Muscle of leg (tissue), 11 donors: ENCODE measurements around the gene GGA3. TPM values are rescaled to one million over a fixed set of nuclear protein-coding genes. Genes with fewer than 3 reads are reported as not detected.

Source experiments
- DNase-seq: peaks from one replicate; pipeline ENCODE4 v3.0.0; 2013
- H3K27ac ChIP-seq: one replicate; pipeline ENCODE4 v1.5.1; 2013; ENCODE audit warnings: mild to moderate bottlenecking, low read length, control low read depth
- H3K27me3 ChIP-seq: one replicate; pipeline ENCODE4 v1.6.1; 2013; ENCODE audit warnings: low read length; ENCODE audit not compliant: control insufficient read depth, insufficient read depth
- H3K36me3 ChIP-seq: one replicate; pipeline ENCODE4 v1.6.1; 2013; ENCODE audit warnings: low read length; ENCODE audit not compliant: control insufficient read depth, insufficient read depth
- H3K4me1 ChIP-seq: one replicate; pipeline ENCODE4 v1.6.1; 2013; ENCODE audit warnings: low read length; ENCODE audit not compliant: control insufficient read depth, insufficient read depth
- H3K4me3 ChIP-seq: one replicate; pipeline ENCODE4 v1.5.1; 2013; ENCODE audit warnings: low read length, control low read depth
- H3K9me3 ChIP-seq: replicated peaks from 2 replicates; pipeline ENCODE4 v1.6.1; 2013; ENCODE audit warnings: low read depth, low read length; ENCODE audit not compliant: control insufficient read depth
- WGBS: methylation state at CpG from one replicate; pipeline ENCODE4 v1.1.5; 2013; ENCODE audit warnings: missing lambda C conversion rate; ENCODE audit not compliant: insufficient coverage; 5-methylcytosine and 5-hydroxymethylcytosine counted together
- polyA plus RNA-seq, 8 donors: library from polyadenylated mRNA; unstranded; fragments of 120-200 nt; gene quantifications; one replicate each; pipeline versions ENCODE4 v1.2.1 to v1.2.3, GENCODE V29; 2013; ENCODE audit warnings: inconsistent platforms in 1 of 8, low replicate concordance in 1 of 8; ENCODE audit not compliant: insufficient read length in 8 of 8, insufficient read depth in 1 of 8
- total RNA-seq: library from RNA; stranded (reverse); fragments of 120-200 nt; gene quantifications from one replicate; pipeline ENCODE4 v1.2.4, GENCODE V29; 2013

Gene GGA3
- total and polyA plus RNA-seq, 9 donors = 13.3 to 35.9 (median 29.7) TPM

DNA sequence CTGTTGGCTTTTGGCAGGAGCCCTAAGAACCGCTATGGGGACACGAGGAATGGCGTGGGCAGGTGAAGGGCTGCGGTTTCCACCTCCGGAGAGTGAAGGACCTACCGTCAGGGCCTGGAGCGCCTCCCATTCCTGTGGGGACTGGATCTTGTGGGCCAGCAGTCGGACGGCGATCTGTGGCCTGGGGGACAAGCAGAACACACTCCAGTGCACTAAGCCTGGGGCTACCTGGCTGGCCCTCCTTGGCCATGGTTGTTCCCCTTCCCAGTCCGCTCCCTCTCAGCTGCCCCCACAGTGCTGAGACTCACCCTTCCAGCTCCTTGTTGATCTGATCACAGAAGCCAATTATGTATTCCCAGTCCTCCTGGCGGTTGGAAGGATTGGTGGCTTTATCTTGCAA, 15.0 kb downstream of the GGA3 start:
- Histone ChIP-seq H3K4me1 (peaks cover 17% of the 10 kb centered on the region), H3K36me3 (peaks cover 58% of the 10 kb centered on the region), H3K4me3 (no peak overlapping the region), H3K9me3 (no peaks in the 10 kb centered on the region), H3K27ac (no peak overlapping the region), H3K27me3 (no peaks in the 10 kb centered on the region)
- 91% methylated on average over 10 of the region's 12 CpGs for WGBS
- DNase-seq = no peak

- H3K4me3 ChIP-seq = no peak overlapping the region
- peaks cover 72% of the 10 kb centered on the region for H3K36me3 ChIP-seq
- no peak overlapping the region for H3K27ac ChIP-seq
- no peaks in the 10 kb centered on the region for H3K9me3 ChIP-seq
- DNase-seq = no peak
- WGBS = 87% methylated on average over 4 of the region's 6 CpGs
- peaks cover 15% of the 10 kb centered on the region for H3K4me1 ChIP-seq
- no peaks in the 10 kb centered on the region for H3K27me3 ChIP-seq
Measured at GRCh38 chr17:75245011-75245410, 16.4 kb downstream of the GGA3 start.

GRCh38 chr17:75244133-75244866, 17.1 kb downstream of the GGA3 start:
- H3K4me1 ChIP-seq = peaks cover 13% of the 10 kb centered on the region
- peaks cover 79% of the 10 kb centered on the region for H3K36me3 ChIP-seq
- H3K27ac ChIP-seq = no peak overlapping the region
- no peak for DNase-seq
- H3K9me3 ChIP-seq = no peaks in the 10 kb centered on the region
- 86% methylated on average over 19 of the region's 22 CpGs for WGBS
- no peaks in the 10 kb centered on the region for H3K27me3 ChIP-seq
- no peak overlapping the region for H3K4me3 ChIP-seq

DNA sequence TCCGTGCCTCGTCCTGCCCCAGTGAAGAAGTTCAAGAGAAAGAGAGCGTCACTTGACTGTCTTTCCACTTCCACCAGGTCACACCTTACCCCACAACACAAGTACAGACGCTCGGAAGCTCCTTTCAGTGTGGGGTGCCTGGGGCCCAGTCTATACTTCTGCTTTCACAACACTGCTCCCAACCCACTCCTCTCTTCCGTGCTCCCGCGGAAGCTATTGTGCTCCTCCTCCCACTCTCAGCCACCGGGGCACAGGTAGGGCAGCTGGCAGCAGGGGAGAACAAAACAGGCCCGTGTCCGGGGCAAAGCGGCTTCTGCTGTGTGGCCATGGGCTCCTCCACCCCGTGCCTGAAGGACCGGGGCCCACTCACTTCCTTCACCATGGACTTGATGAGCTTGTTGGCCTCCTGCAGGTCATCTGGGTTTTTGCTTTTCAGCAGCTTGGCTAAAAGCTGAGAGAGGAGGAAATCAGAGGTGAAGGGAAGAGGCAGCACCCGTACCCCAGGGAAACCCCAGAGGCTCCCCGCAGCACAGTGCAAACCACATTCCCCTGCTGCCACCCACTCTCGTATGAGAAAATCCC, 18.9 kb downstream of the GGA3 start:
- Histone ChIP-seq H3K4me1 (peaks cover 3% of the 10 kb centered on the region), H3K27me3 (no peaks in the 10 kb centered on the region), H3K9me3 (no peaks in the 10 kb centered on the region), H3K27ac (no peak overlapping the region), H3K4me3 (no peak overlapping the region), H3K36me3 (peaks cover 91% of the 10 kb centered on the region)
- DNase-seq = no peak
- 92% methylated on average over 11 of the region's 17 CpGs for WGBS

- Histone ChIP-seq H3K9me3 (no peaks in the 10 kb centered on the region), H3K27me3 (no peaks in the 10 kb centered on the region), H3K4me3 (no peak overlapping the region), H3K4me1 (peaks cover 4% of the 10 kb centered on the region), H3K27ac (no peak overlapping the region), H3K36me3 (peaks cover 95% of the 10 kb centered on the region)
- 69% methylated on average over 15 of the region's 15 CpGs for WGBS
- no peak for DNase-seq
Measured at GRCh38 chr17:75241996-75242460, 19.4 kb downstream of the GGA3 start.

- DNase-seq = no peak
- WGBS = 78% methylated on average over 4 of the region's 9 CpGs
- no peaks in the 10 kb centered on the region for H3K9me3 ChIP-seq
- peaks cover 99% of the 10 kb centered on the region for H3K36me3 ChIP-seq
- H3K27me3 ChIP-seq = no peaks in the 10 kb centered on the region
- H3K4me1 ChIP-seq = peaks cover 5% of the 10 kb centered on the region
- no peak overlapping the region for H3K4me3 ChIP-seq
- H3K27ac ChIP-seq = no peak overlapping the region
Measured at GRCh38 chr17:75241502-75241901, 19.9 kb downstream of the GGA3 start.

GRCh38 chr17:75241143-75241430, 20.3 kb downstream of the GGA3 start:
- WGBS = 100% methylated on average over 1 of the region's 7 CpGs
- Histone ChIP-seq H3K27me3 (no peaks in the 10 kb centered on the region), H3K27ac (no peak overlapping the region), H3K36me3 (peaks cover 95% of the 10 kb centered on the region), H3K4me3 (no peak overlapping the region), H3K4me1 (peaks cover 5% of the 10 kb centered on the region), H3K9me3 (no peaks in the 10 kb centered on the region)
- no peak for DNase-seq

DNA sequence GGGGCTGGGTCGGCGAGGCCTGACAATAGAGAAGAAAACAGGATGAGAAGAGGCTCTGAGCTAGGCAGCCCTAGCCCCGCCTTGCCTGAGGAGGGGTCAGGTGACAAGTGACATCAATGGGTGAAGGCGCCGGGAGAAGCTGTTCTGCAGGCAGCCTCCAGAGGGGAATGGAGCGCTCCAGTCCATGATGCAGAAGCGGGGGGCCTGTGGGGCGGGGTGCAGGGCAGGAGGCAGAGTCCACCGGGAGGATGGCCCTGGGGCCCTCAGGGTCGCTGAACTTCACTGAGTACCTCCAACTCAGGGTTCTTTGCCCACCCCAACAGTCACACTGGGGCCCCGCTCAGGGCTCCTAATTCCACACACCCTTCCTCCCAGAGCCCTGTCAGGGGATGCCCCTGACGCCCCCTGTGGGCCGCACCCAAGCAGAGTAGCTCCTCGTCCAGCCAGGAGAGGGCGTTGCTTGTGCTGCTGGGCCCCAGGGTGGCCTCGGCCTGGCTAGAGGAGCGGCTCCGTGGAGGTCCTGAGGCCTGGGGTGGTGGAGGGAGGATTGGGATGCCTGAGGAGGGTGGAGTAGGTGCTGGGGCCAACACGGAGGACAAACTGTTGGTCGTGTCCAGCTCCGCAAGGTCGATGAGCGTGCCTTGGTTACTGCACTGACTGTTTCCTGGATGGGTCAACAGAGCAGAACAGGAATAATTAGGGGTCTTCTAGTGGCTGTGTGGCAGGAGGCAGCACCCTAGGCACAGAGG, 20.8 kb downstream of the GGA3 start:
- Histone ChIP-seq H3K9me3 (no peaks in the 10 kb centered on the region), H3K4me1 (peaks cover 5% of the 10 kb centered on the region), H3K36me3 (peaks cover 94% of the 10 kb centered on the region), H3K27me3 (no peaks in the 10 kb centered on the region), H3K27ac (no peak overlapping the region), H3K4me3 (no peak overlapping the region)
- WGBS = 43% methylated on average over 21 of the region's 23 CpGs
- no peak for DNase-seq

GRCh38 chr17:75239778-75240393, 21.5 kb downstream of the GGA3 start:
- WGBS = 84% methylated on average over 22 of the region's 23 CpGs
- peaks cover 93% of the 10 kb centered on the region for H3K36me3 ChIP-seq

DNA sequence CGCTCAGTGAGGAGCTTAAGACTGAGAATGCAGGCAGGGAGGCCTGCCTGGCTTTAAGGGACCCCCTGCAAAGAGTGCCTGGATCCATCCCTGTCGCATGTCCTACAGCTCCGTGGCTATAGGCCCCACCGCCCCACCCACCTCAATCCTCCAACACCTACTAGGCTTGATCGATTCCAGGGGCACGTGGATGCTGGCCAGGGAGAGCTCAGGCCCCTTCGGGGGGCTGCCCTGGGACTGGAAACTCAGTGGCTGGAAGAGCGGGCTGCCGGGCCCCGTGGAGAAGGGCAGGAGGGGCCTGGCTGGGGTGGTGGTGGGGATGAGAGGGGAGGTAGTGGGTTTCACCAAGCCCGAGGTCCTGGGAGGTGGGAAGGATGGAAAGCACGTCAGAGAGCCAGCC, 22.2 kb downstream of the GGA3 start:
- Histone ChIP-seq H3K9me3 (no peaks in the 10 kb centered on the region), H3K36me3 (peaks cover 93% of the 10 kb centered on the region), H3K4me3 (no peak overlapping the region), H3K4me1 (peaks cover 5% of the 10 kb centered on the region), H3K27ac (no peak overlapping the region), H3K27me3 (no peaks in the 10 kb centered on the region)
- 66% methylated on average over 6 of the region's 12 CpGs for WGBS
- no peak for DNase-seq

More at GRCh38 chr17:75239778-75240393, 21.5 kb downstream of the GGA3 start:
- no peak for DNase-seq
- Histone ChIP-seq H3K4me1 (peaks cover 5% of the 10 kb centered on the region), H3K9me3 (no peaks in the 10 kb centered on the region), H3K27me3 (no peaks in the 10 kb centered on the region), H3K4me3 (no peak overlapping the region), H3K27ac (no peak overlapping the region)
